Measurements from ENCODE around the gene DEFB114. TPM values are rescaled to one million over a fixed set of nuclear protein-coding genes. Genes with fewer than 3 reads are reported as not detected.

Gene DEFB114
- total and polyA plus RNA-seq, 2 of the 13 experiments (the other 11 are each of a cell fraction or from before 2014, with no cell fraction given), result not detected

GRCh38 chr6:49958180-49958579 is 5.8 kb downstream of the DEFB114 start:
- H3K27me3 ChIP-seq (ENCODE audit: control insufficient read depth in 1 of 2, insufficient read depth in 2 of 2, low read length in 2 of 2), result no peaks in the 10 kb centered on the region
- H3K4me1 ChIP-seq (ENCODE audit: insufficient read depth, low read length), result no peaks in the 10 kb centered on the region
- no peak overlapping the region for H3K27ac ChIP-seq (ENCODE audit: extremely low read length, insufficient read depth, low read length)
- H3K4me3 ChIP-seq (replicated peaks in 1 of 3; ENCODE audit: insufficient read depth in 1 of 3, low read depth in 2 of 3, low read length in 3 of 3), result no peak overlapping the region
- ChIA-PET POLR2A (no interaction called here), CTCF (ENCODE audit: low intra/inter-chr PET ratio, low total read pairs) (no interaction called here)
- no peaks in the 10 kb centered on the region for H3K36me3 ChIP-seq (replicated peaks in 1 of 2; ENCODE audit: control insufficient read depth in 1 of 2, insufficient read depth in 2 of 2, low read length in 2 of 2)
- no peaks in the 10 kb centered on the region for H3K79me2 ChIP-seq (ENCODE audit: insufficient read depth, low read length)
- H3K9me3 ChIP-seq (ENCODE audit: low read length), result no peaks in the 10 kb centered on the region
- H3K9ac ChIP-seq (ENCODE audit: insufficient read depth, low read depth, low read length), result no peak overlapping the region
- ATAC-seq (no peak), FAIRE-seq (no peak), DNase-seq (ENCODE audit: low spot score) (no peak)
- in situ Hi-C loops (cut with HindIII; ENCODE audit: extremely low pct_ligation_motif_present, low pct_unique_long_range_greater_than_20kb), result no loop called here
- no peaks in the 10 kb centered on the region for H4K20me1 ChIP-seq (ENCODE audit: insufficient read depth, low read length)
- TF ChIP-seq BRD4 (CRISPR knock-in tag; IDR thresholded peaks at IDR 0.05), result no peak
- no peak for TF ChIP-seq SP140L (CRISPR knock-in tag; IDR thresholded peaks at IDR 0.05; ENCODE audit: borderline replicate concordance)
- TF ChIP-seq THAP7 (CRISPR knock-in tag; IDR thresholded peaks at IDR 0.05), result no peak
- no peak for TF ChIP-seq ZNF280B (CRISPR knock-in tag; IDR thresholded peaks at IDR 0.05; ENCODE audit: borderline replicate concordance)
- TF ChIP-seq ZNF225 (CRISPR knock-in tag; IDR thresholded peaks at IDR 0.05), result no peak
- no peak for TF ChIP-seq HDAC1 (CRISPR knock-in tag; IDR thresholded peaks at IDR 0.05)
- TF ChIP-seq ATF7 (IDR thresholded peaks at IDR 0.05), result no peak
- TF ChIP-seq ATF7 (CRISPR knock-in tag; IDR thresholded peaks at IDR 0.05), result no peak
- TF ChIP-seq TSC22D2 (CRISPR knock-in tag; IDR thresholded peaks at IDR 0.05; ENCODE audit: borderline replicate concordance), result no peak
- TF ChIP-seq ZNF670 (CRISPR knock-in tag; IDR thresholded peaks at IDR 0.05; ENCODE audit: borderline replicate concordance), result no peak
- TF ChIP-seq AHR (CRISPR knock-in tag; IDR thresholded peaks at IDR 0.05), result no peak
- peak; percentile 21; the same call in 1 of the 2 replicates for TF ChIP-seq MAFF (IDR thresholded peaks at IDR 0.05; ENCODE audit: low read depth, low read length)
- peak; percentile 24 to 60; a peak in 2 of 4 replicates for TF ChIP-seq MAFK (conservative IDR thresholded peaks at IDR 0.05 in 1 of 2, IDR thresholded peaks at IDR 0.05 in 1 of 2; ENCODE audit: low read length in 2 of 2)
- H2AFZ ChIP-seq (ENCODE audit: low read length), result no peak overlapping the region
- WGBS (ENCODE audit: low lambda C conversion rate), result 0% methylated on average over 1 of the region's 1 CpG
- no TSS peak for BruUV-seq (replicated peaks)
- H3K4me2 ChIP-seq (ENCODE audit: low read depth, low read length), result no peak overlapping the region
- intact Hi-C loops (cut with micrococcal nuclease; ENCODE audit: unreplicated experiment), result no loop called here
